SK-N-SH treated with all-trans-retinoic acid at 6 μM for 48 hours (cell line): ENCODE data around the gene DPEP1.

Experiments
- ARNTL ChIP-seq: fragments of 450-650 bp; formaldehyde crosslinking; IDR thresholded peaks from 2 replicates; pipeline ENCODE4 v1.5.0; 2020; ENCODE audit warnings: low read depth, mild to moderate bottlenecking, moderate library complexity, borderline replicate concordance
- BACH2 ChIP-seq: fragments of 250-450 bp; sonication (Bioruptor Pico); IDR thresholded peaks from 2 replicates; pipeline ENCODE4 v1.9.0; 2021; ENCODE audit warnings: mild to moderate bottlenecking, borderline replicate concordance
- ESRRG ChIP-seq: fragments of 250-450 bp; sonication (Bioruptor Pico); IDR thresholded peaks from 2 replicates; pipeline ENCODE4 v1.6.1; 2021; ENCODE audit warnings: mild to moderate bottlenecking
- GLIS3 ChIP-seq: fragments of 250-450 bp; sonication (Bioruptor Pico); IDR thresholded peaks from 2 replicates; pipeline ENCODE4 v1.5.0; 2020; ENCODE audit warnings: mild to moderate bottlenecking, moderate library complexity
- ISL1 ChIP-seq: fragments of 250-450 bp; sonication (Bioruptor Pico); IDR thresholded peaks from 2 replicates; pipeline ENCODE4 v2.1.2; 2022; ENCODE audit warnings: mild to moderate bottlenecking, moderate library complexity
- TCF4 ChIP-seq: fragments of 250-450 bp; sonication (Bioruptor Pico); IDR thresholded peaks from 2 replicates; pipeline ENCODE4 v1.8.0; 2021; ENCODE audit warnings: mild to moderate bottlenecking, moderate library complexity, borderline replicate concordance
- TOX ChIP-seq: fragments of 250-450 bp; sonication (Bioruptor Pico); IDR thresholded peaks from 2 replicates; pipeline ENCODE4 v1.8.0; 2021; ENCODE audit warnings: mild to moderate bottlenecking, moderate library complexity, borderline replicate concordance
- ZC3H10 ChIP-seq: fragments of 250-450 bp; sonication (Bioruptor Pico); IDR thresholded peaks from 2 replicates; pipeline ENCODE4 v1.5.1; 2021; ENCODE audit warnings: mild to moderate bottlenecking, moderate library complexity
- ZFP3 ChIP-seq: fragments of 250-450 bp; sonication (Bioruptor Pico); IDR thresholded peaks from 2 replicates; pipeline ENCODE4 v1.5.0; 2020; ENCODE audit warnings: mild to moderate bottlenecking, moderate library complexity
- ZFP30 ChIP-seq: fragments of 450-650 bp; formaldehyde crosslinking; IDR thresholded peaks from 2 replicates; pipeline ENCODE4 v1.5.0; 2022; ENCODE audit warnings: mild to moderate bottlenecking, moderate library complexity
- ZNF565 ChIP-seq: fragments of 450-650 bp; formaldehyde crosslinking; conservative IDR thresholded peaks from 2 replicates; pipeline ENCODE4 v1.5.0; 2020; ENCODE audit warnings: low read depth, mild to moderate bottlenecking, moderate library complexity
- TF ChIP-seq, protein P1 (sequence below): fragments of 250-450 bp; sonication (Bioruptor Pico); IDR thresholded peaks from 2 replicates; pipeline ENCODE4 v1.8.0; 2020; ENCODE audit warnings: mild to moderate bottlenecking, moderate library complexity, borderline replicate concordance
- TF ChIP-seq, protein P2 (sequence below): fragments of 250-450 bp; sonication (Bioruptor Pico); IDR thresholded peaks from 2 replicates; pipeline ENCODE4 v1.5.1; 2021; ENCODE audit warnings: mild to moderate bottlenecking, moderate library complexity

DNA sequence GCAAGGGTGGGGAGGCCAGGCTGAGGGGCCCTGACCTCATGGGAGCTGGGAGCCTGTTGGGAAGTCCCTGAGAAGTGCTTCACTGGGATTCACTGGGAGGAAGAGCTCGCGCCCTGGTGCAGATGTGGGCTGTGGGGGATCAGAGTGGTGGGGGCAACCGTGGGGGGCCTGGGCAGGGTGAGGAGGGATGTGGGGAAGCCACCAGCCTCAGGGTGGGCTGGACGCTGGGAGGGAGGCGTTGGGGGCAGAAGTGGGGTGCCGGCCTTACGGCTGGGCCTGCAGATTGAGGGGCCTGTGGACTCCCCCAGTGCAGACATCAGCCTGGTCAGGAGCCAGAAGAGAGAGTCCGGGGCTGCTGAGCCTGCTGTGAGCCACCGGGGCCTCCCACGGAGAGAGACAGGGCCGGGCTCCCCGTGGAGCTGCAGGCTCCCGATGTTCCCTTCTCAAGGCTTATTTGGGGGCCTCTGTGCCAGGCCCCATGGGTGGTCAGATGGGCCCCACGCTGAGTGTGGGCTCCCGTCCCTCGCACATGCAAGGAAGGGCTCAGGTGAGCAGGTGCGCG lies 7.8 kb downstream of the DPEP1 start:
- no peak for TF ChIP-seq GLIS3 (CRISPR knock-in tag)
- TF ChIP-seq ZFP30 = no peak
- TF ChIP-seq TCF4 (CRISPR knock-in tag) = no peak
- no peak for TF ChIP-seq ZC3H10 (CRISPR knock-in tag)
- TF ChIP-seq, protein P1, sequence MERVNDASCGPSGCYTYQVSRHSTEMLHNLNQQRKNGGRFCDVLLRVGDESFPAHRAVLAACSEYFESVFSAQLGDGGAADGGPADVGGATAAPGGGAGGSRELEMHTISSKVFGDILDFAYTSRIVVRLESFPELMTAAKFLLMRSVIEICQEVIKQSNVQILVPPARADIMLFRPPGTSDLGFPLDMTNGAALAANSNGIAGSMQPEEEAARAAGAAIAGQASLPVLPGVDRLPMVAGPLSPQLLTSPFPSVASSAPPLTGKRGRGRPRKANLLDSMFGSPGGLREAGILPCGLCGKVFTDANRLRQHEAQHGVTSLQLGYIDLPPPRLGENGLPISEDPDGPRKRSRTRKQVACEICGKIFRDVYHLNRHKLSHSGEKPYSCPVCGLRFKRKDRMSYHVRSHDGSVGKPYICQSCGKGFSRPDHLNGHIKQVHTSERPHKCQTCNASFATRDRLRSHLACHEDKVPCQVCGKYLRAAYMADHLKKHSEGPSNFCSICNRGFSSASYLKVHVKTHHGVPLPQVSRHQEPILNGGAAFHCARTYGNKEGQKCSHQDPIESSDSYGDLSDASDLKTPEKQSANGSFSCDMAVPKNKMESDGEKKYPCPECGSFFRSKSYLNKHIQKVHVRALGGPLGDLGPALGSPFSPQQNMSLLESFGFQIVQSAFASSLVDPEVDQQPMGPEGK = no peak
- no peak for TF ChIP-seq ZFP3
- TF ChIP-seq ZNF565 (CRISPR knock-in tag) = no peak
- TF ChIP-seq ESRRG (CRISPR knock-in tag) = no peak
- no peak for TF ChIP-seq BACH2 (CRISPR knock-in tag)
- TF ChIP-seq TOX (CRISPR knock-in tag) = no peak
- TF ChIP-seq ARNTL (CRISPR knock-in tag) = no peak
- TF ChIP-seq, protein P2, sequence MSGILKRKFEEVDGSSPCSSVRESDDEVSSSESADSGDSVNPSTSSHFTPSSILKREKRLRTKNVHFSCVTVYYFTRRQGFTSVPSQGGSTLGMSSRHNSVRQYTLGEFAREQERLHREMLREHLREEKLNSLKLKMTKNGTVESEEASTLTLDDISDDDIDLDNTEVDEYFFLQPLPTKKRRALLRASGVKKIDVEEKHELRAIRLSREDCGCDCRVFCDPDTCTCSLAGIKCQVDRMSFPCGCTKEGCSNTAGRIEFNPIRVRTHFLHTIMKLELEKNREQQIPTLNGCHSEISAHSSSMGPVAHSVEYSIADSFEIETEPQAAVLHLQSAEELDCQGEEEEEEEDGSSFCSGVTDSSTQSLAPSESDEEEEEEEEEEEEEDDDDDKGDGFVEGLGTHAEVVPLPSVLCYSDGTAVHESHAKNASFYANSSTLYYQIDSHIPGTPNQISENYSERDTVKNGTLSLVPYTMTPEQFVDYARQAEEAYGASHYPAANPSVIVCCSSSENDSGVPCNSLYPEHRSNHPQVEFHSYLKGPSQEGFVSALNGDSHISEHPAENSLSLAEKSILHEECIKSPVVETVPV (CRISPR knock-in tag) = no peak
- TF ChIP-seq ISL1 = no peak
